Loucy (cell line): ENCODE data around the gene POLG.

Experiments used
- CTCF ChIP-seq: fragments of 200-600 bp; sonication (generic); conservative IDR thresholded peaks from 2 replicates; pipeline ENCODE4 v1.5.1; 2014; ENCODE audit warnings: mild to moderate bottlenecking, antibody characterized with exemption, low read length
- EZH2phosphoT487 ChIP-seq: fragments of 200-600 bp; IDR thresholded peaks from 2 replicates; pipeline ENCODE4 v1.6.1; 2018; ENCODE audit warnings: antibody characterized with exemption, mild to moderate bottlenecking, moderate library complexity, borderline replicate concordance

GRCh38 chr15:89365462-89366065 is 30.9 kb upstream of the POLG start:
- TF ChIP-seq CTCF (no peak), EZH2phosphoT487 (no peak)
